Epithelial cell of esophagus (primary cell): ENCODE results near the gene MORF4L2.

Source experiments
- DNase-seq: peaks from one replicate; pipeline ENCODE4 v3.0.0; 2010; ENCODE audit warnings: low read depth
- H3K4me3 ChIP-seq: 2 replicates; pipeline ENCODE4 v1.5.1; 2011; ENCODE audit warnings: mild to moderate bottlenecking, low read length, control low read depth
- CTCF ChIP-seq: IDR thresholded peaks from 2 replicates; pipeline ENCODE4 v1.5.1; 2011; ENCODE audit warnings: low read depth, mild to moderate bottlenecking, low read length, control low read depth, inconsistent platforms; ENCODE audit not compliant: insufficient read depth; ENCODE audit errors: missing control alignments

Gene MORF4L2

GRCh38 chrX:103686199-103687072 is at the start of gene MORF4L2:
TSS of gene MORF4L2 (minus strand) at chrX:103686699. CDS start at chrX:103677027, 9,672 bp downstream.
- peak within 1 kb of the TSS; percentile 73 for H3K4me3 ChIP-seq
- no peak for TF ChIP-seq CTCF
- DNase-seq = peak; percentile 96

- H3K4me3 ChIP-seq = no peak overlapping the region
- no peak for TF ChIP-seq CTCF
- peak; percentile 78 for DNase-seq
These were observed 47.7 kb upstream of the MORF4L2 start for GRCh38 chrX:103734125-103734760.

DNA sequence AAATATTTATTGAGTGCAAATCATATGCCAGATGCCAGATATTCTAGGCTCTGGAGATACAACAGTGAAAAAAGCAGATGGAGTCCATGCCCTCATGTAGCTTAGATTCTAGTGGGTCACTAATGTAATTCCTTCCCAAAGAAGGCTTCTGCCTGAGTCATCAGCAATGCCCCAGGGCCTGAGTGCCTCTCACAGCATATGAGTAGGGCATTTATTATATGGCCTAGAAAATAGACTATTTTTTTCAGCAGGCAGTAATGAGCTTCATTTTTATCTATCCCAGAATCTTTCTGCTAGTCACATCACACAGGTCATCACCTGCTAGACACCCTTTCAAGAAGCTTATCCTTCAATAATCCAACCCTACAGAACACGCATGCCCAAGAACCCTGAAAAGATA is 46.5 kb upstream of the MORF4L2 start:
- DNase-seq = peak; percentile 29
- no peak for TF ChIP-seq CTCF
- no peak overlapping the region for H3K4me3 ChIP-seq

- TF ChIP-seq CTCF = no peak
- H3K4me3 ChIP-seq = no peak overlapping the region
- peak; percentile 88 for DNase-seq
These were observed 44.4 kb upstream of the MORF4L2 start for GRCh38 chrX:103730796-103731493.

DNA sequence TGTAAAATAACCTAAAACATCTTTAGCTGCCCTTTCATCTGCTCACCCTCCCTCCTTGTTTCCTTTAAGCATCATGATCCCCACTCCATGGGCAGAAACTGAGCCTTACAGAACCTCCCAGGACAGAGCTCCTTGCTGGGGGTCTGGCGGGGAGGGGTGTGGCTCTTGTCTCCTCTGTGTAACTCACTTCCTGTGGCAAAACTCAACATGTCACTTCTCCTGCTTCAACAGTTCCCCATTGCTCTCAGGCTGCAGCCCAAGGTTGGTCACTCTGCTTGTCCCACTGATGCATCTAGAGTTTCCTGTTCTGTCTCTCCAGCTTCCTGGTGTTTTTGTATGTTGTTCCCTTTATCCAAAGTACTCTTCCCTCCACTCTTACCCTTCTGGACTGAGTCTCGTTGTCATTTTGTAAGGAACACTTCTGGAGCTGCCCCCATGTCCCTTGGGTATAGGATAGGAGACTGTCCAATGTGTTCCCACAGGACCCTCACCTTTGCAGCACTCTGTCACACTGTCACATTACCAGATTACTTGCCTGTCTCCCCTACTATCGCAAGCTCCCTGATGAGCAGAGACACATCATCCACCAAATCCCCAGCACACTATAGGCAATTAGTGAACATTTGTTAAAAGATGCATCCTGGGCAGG is 43.8 kb upstream of the MORF4L2 start:
- no peak overlapping the region for H3K4me3 ChIP-seq
- DNase-seq = peak; percentile 24
- no peak for TF ChIP-seq CTCF

- no peak for TF ChIP-seq CTCF
- no peak for DNase-seq
- no peak overlapping the region for H3K4me3 ChIP-seq
These were observed 42.5 kb upstream of the MORF4L2 start for GRCh38 chrX:103729015-103729414.
